ENCODE results near the gene MSH2.

- no peak for TF ChIP-seq EZH2 (IDR thresholded peaks at IDR 0.05)
- no peak for TF ChIP-seq POLR2AphosphoS5 (IDR thresholded peaks at IDR 0.05; ENCODE audit: borderline replicate concordance, low read depth, low read length)
These were observed 476 bp upstream of the MSH2 start for GRCh38 chr2:47402555-47402804.

Data from SK-N-MC (cell line).